ENCODE results near the gene TMEM233. TPM values are rescaled to one million over a fixed set of nuclear protein-coding genes. Genes with fewer than 3 reads are reported as not detected.
"Not testable (repeated sequence)": the region's sequence is repeated elsewhere in the genome, so short reads cannot be mapped to it uniquely, and the experiment has no call there.

TMEM233 gene
- total RNA-seq, 1 experiment from 2014 or later = not detected

GRCh38 chr12:119614705-119615104, 21.1 kb downstream of the TMEM233 start:
- no peak overlapping the region for H3K4me3 Mint-ChIP-seq (ENCODE audit: unreplicated experiment)
- CTCF ChIA-PET = no interaction called here

GRCh38 chr12:119615518-119616475, 22.2 kb downstream of the TMEM233 start:
- no peak overlapping the region for H3K27ac Mint-ChIP-seq (ENCODE audit: low read depth, unreplicated experiment)
- no peaks in the 10 kb centered on the region for H3K36me3 Mint-ChIP-seq (ENCODE audit: insufficient read depth, unreplicated experiment)
- no peaks in the 10 kb centered on the region for H3K4me1 Mint-ChIP-seq (ENCODE audit: insufficient read depth, unreplicated experiment)
- no peaks in the 10 kb centered on the region for H3K27me3 Mint-ChIP-seq (ENCODE audit: insufficient read depth, unreplicated experiment)
- ChIA-PET CTCF (no interaction called here), POLR2A (no interaction called here)
- no TSS peak for BruUV-seq (replicated peaks)
- intact Hi-C loops (cut with micrococcal nuclease) = no loop called here
- H3K9me3 Mint-ChIP-seq (ENCODE audit: unreplicated experiment) = no peaks in the 10 kb centered on the region
- DNase-seq (ENCODE audit: unreplicated experiment) = no peak
- TF ChIP-seq, protein P1, sequence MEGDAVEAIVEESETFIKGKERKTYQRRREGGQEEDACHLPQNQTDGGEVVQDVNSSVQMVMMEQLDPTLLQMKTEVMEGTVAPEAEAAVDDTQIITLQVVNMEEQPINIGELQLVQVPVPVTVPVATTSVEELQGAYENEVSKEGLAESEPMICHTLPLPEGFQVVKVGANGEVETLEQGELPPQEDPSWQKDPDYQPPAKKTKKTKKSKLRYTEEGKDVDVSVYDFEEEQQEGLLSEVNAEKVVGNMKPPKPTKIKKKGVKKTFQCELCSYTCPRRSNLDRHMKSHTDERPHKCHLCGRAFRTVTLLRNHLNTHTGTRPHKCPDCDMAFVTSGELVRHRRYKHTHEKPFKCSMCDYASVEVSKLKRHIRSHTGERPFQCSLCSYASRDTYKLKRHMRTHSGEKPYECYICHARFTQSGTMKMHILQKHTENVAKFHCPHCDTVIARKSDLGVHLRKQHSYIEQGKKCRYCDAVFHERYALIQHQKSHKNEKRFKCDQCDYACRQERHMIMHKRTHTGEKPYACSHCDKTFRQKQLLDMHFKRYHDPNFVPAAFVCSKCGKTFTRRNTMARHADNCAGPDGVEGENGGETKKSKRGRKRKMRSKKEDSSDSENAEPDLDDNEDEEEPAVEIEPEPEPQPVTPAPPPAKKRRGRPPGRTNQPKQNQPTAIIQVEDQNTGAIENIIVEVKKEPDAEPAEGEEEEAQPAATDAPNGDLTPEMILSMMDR (IDR thresholded peaks at IDR 0.05; ENCODE audit: unreplicated experiment) = no peak
- no peak overlapping the region for H3K4me3 Mint-ChIP-seq (ENCODE audit: unreplicated experiment)

More at GRCh38 chr12:119614705-119615104, 21.1 kb downstream of the TMEM233 start:
- Mint-ChIP-seq H3K4me1 (ENCODE audit: insufficient read depth, unreplicated experiment) (no peaks in the 10 kb centered on the region), H3K27me3 (ENCODE audit: insufficient read depth, unreplicated experiment) (no peaks in the 10 kb centered on the region), H3K27ac (ENCODE audit: low read depth, unreplicated experiment) (peak overlapping the region; percentile 1), H3K36me3 (ENCODE audit: insufficient read depth, unreplicated experiment) (no peaks in the 10 kb centered on the region), H3K9me3 (ENCODE audit: unreplicated experiment) (no peaks in the 10 kb centered on the region)
- intact Hi-C loops (cut with micrococcal nuclease) = no loop called here
- TF ChIP-seq, protein P1 (IDR thresholded peaks at IDR 0.05; ENCODE audit: unreplicated experiment) = no peak
- POLR2A ChIA-PET = no interaction called here
- no TSS peak for BruUV-seq (replicated peaks)
- no peak for DNase-seq (ENCODE audit: unreplicated experiment)

- H3K9me3 Mint-ChIP-seq (ENCODE audit: unreplicated experiment); H3K4me1 Mint-ChIP-seq (ENCODE audit: insufficient read depth, unreplicated experiment); H3K27ac Mint-ChIP-seq (ENCODE audit: low read depth, unreplicated experiment); H3K36me3 Mint-ChIP-seq (ENCODE audit: insufficient read depth, unreplicated experiment); H3K4me3 Mint-ChIP-seq (ENCODE audit: unreplicated experiment); BruUV-seq (replicated peaks); DNase-seq (ENCODE audit: unreplicated experiment); intact Hi-C loops (cut with micrococcal nuclease); POLR2A ChIA-PET: not testable (repeated sequence)
- CTCF ChIA-PET = interaction anchor here (0.5 kb wide), 1 partner anchor 18 kb away, joined by 3 read pairs; no protein-coding TSS in a partner anchor
- peaks cover 12% of the 10 kb centered on the region for H3K27me3 Mint-ChIP-seq (ENCODE audit: insufficient read depth, unreplicated experiment)
Observed at GRCh38 chr12:119618328-119618896, 24.8 kb downstream of the TMEM233 start.

- ChIA-PET POLR2A (no interaction called here), CTCF (interaction anchor here (0.8 to 1.4 kb wide), 5 partner anchors 16 to 28 kb away, joined by 3 to 4 read pairs (median 4); no protein-coding TSS in a partner anchor)
- H3K36me3 Mint-ChIP-seq (ENCODE audit: insufficient read depth, unreplicated experiment) = no peaks in the 10 kb centered on the region
- no peak for DNase-seq (ENCODE audit: unreplicated experiment)
- intact Hi-C loops (cut with micrococcal nuclease) = no loop called here
- BruUV-seq (replicated peaks) = no TSS peak
- H3K4me1 Mint-ChIP-seq (ENCODE audit: insufficient read depth, unreplicated experiment) = peaks cover 6% of the 10 kb centered on the region
- H3K27ac Mint-ChIP-seq (ENCODE audit: low read depth, unreplicated experiment) = no peak overlapping the region
- no peaks in the 10 kb centered on the region for H3K9me3 Mint-ChIP-seq (ENCODE audit: unreplicated experiment)
- TF ChIP-seq, protein P1 (IDR thresholded peaks at IDR 0.05; ENCODE audit: unreplicated experiment) = no peak
- no peak overlapping the region for H3K4me3 Mint-ChIP-seq (ENCODE audit: unreplicated experiment)
- peaks cover 12% of the 10 kb centered on the region for H3K27me3 Mint-ChIP-seq (ENCODE audit: insufficient read depth, unreplicated experiment)
Observed at GRCh38 chr12:119620490-119620889, 26.9 kb downstream of the TMEM233 start.

Data from MCF 10A (cell line).